GM21576 (cell line): ENCODE results near the gene ZNF438.
"Not testable (repeated sequence)": the region's sequence is repeated elsewhere in the genome, so short reads cannot be mapped to it uniquely, and the experiment has no call there.

Experiments
- ATAC-seq: cut with Tn5 transposase; IDR thresholded peaks from one replicate; pipeline ENCODE4 v1.9.1; 2021; ENCODE audit warnings: mild to moderate bottlenecking, moderate library complexity; ENCODE audit not compliant: unreplicated experiment

The ZNF438 gene

GRCh38 chr10:30813872-30814481, 217.7 kb downstream of the ZNF438 start:
- no peak for ATAC-seq

GRCh38 chr10:30812018-30812851, 219.4 kb downstream of the ZNF438 start:
- no peak for ATAC-seq

GRCh38 chr10:30811276-30812017, 220.2 kb downstream of the ZNF438 start:
- ATAC-seq: no peak

GRCh38 chr10:30810416-30810815, 221.2 kb downstream of the ZNF438 start:
- ATAC-seq: no peak

GRCh38 chr10:30806850-30807249, 224.8 kb downstream of the ZNF438 start:
- no peak for ATAC-seq

- ATAC-seq: no peak
Measured at GRCh38 chr10:30805061-30805460, 226.6 kb downstream of the ZNF438 start.

- no peak for ATAC-seq
Measured at GRCh38 chr10:30804478-30805055, 227.1 kb downstream of the ZNF438 start.

- ATAC-seq: no peak
Measured at GRCh38 chr10:30803892-30804322, 227.8 kb downstream of the ZNF438 start.

GRCh38 chr10:30803058-30803457, 228.6 kb downstream of the ZNF438 start:
- ATAC-seq: no peak

- no peak for ATAC-seq
Measured at GRCh38 chr10:30800368-30800767, 231.3 kb downstream of the ZNF438 start.

- ATAC-seq: no peak
Measured at GRCh38 chr10:30798646-30799185, 232.9 kb downstream of the ZNF438 start.

GRCh38 chr10:30795024-30795423, 236.6 kb downstream of the ZNF438 start:
- not testable (repeated sequence) for ATAC-seq
